Epithelial cell of esophagus (primary cell): Measurements from ENCODE around the gene LNX1.
"Not testable (repeated sequence)": the region's sequence is repeated elsewhere in the genome, so short reads cannot be mapped to it uniquely, and the experiment has no call there.

Source experiments
- DNase-seq: peaks from one replicate; pipeline ENCODE4 v3.0.0; 2010; ENCODE audit warnings: low read depth
- H3K4me3 ChIP-seq: 2 replicates; pipeline ENCODE4 v1.5.1; 2011; ENCODE audit warnings: mild to moderate bottlenecking, low read length, control low read depth
- TF ChIP-seq, protein P1 (sequence below): IDR thresholded peaks from 2 replicates; pipeline ENCODE4 v1.5.1; 2011; ENCODE audit warnings: low read depth, mild to moderate bottlenecking, low read length, control low read depth, inconsistent platforms; ENCODE audit not compliant: insufficient read depth; ENCODE audit errors: missing control alignments

Gene LNX1

GRCh38 chr4:53432528-53433424 is 158.5 kb downstream of the LNX1 start:
- H3K4me3 ChIP-seq, result no peak overlapping the region
- TF ChIP-seq, protein P1, sequence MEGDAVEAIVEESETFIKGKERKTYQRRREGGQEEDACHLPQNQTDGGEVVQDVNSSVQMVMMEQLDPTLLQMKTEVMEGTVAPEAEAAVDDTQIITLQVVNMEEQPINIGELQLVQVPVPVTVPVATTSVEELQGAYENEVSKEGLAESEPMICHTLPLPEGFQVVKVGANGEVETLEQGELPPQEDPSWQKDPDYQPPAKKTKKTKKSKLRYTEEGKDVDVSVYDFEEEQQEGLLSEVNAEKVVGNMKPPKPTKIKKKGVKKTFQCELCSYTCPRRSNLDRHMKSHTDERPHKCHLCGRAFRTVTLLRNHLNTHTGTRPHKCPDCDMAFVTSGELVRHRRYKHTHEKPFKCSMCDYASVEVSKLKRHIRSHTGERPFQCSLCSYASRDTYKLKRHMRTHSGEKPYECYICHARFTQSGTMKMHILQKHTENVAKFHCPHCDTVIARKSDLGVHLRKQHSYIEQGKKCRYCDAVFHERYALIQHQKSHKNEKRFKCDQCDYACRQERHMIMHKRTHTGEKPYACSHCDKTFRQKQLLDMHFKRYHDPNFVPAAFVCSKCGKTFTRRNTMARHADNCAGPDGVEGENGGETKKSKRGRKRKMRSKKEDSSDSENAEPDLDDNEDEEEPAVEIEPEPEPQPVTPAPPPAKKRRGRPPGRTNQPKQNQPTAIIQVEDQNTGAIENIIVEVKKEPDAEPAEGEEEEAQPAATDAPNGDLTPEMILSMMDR, result no peak
- DNase-seq, result no peak

GRCh38 chr4:53431052-53431451 is 160.2 kb downstream of the LNX1 start:
- TF ChIP-seq, protein P1, result no peak
- no peak overlapping the region for H3K4me3 ChIP-seq
- DNase-seq, result no peak

- DNase-seq, result no peak
- TF ChIP-seq, protein P1, result no peak
- H3K4me3 ChIP-seq, result no peak overlapping the region
These were observed 163.9 kb downstream of the LNX1 start for GRCh38 chr4:53427366-53427765.

- no peak overlapping the region for H3K4me3 ChIP-seq
- TF ChIP-seq, protein P1, result no peak
- no peak for DNase-seq
These were observed 167.0 kb downstream of the LNX1 start for GRCh38 chr4:53424280-53424679.

GRCh38 chr4:53422367-53422766 is 168.9 kb downstream of the LNX1 start:
- no peak for DNase-seq
- H3K4me3 ChIP-seq, result no peak overlapping the region
- TF ChIP-seq, protein P1, result no peak

- DNase-seq, result no peak
- H3K4me3 ChIP-seq, result no peak overlapping the region
- TF ChIP-seq, protein P1, result no peak
These were observed 169.5 kb downstream of the LNX1 start for GRCh38 chr4:53421791-53422190.

- no peak overlapping the region for H3K4me3 ChIP-seq
- TF ChIP-seq, protein P1, result no peak
- DNase-seq, result no peak
These were observed 172.1 kb downstream of the LNX1 start for GRCh38 chr4:53419208-53419607.

DNA sequence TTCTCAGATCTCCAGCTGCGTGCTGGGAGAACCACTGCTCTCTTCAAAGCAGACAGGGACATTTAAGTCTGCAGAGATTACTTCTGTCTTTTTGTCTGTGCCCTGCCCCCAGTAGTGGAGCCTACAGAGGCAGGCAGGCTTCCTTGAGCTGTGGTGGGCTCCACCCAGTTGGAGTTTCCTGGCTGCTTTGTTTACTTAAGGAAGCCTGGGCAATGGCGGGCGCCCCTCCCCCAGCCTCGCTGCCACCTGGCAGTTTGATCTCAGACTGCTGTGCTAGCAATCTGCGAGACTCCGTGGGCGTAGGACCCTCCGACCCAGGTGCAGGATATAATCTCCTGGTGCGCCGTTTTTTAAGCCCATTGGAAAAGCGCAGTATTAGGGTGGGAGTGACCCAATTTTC is 181.8 kb downstream of the LNX1 start:
- H3K4me3 ChIP-seq, DNase-seq: not testable (repeated sequence)
